GM12864 (cell line): ENCODE data around the gene C3orf18.

Source experiments
- DNase-seq: peaks from one replicate; pipeline ENCODE4 v3.0.0-alpha.2; 2011; ENCODE audit warnings: low read depth
- H3K4me3 ChIP-seq: 2 replicates; pipeline ENCODE4 v1.5.1; 2011; ENCODE audit warnings: mild to moderate bottlenecking, low read depth, low read length, control low read depth
- CTCF ChIP-seq: IDR thresholded peaks from 2 replicates; pipeline ENCODE4 v1.5.1; 2011; ENCODE audit warnings: low read depth, mild to moderate bottlenecking, moderate library complexity, low read length, control low read depth, inconsistent platforms; ENCODE audit errors: missing control alignments

C3orf18 gene

GRCh38 chr3:50611464-50612233, 44.1 kb upstream of the C3orf18 start, which contains the start of gene CISH:
TSS of gene CISH (minus strand) at chr3:50611774. CDS start at chr3:50611650, 124 bp downstream.
- DNase-seq: no peak
- peak within 1 kb of the TSS; percentile 52 for H3K4me3 ChIP-seq
- peak; percentile 65 for TF ChIP-seq CTCF

GRCh38 chr3:50610992-50611463, 43.5 kb upstream of the C3orf18 start:
- peak overlapping the region; percentile 52 for H3K4me3 ChIP-seq
- no peak for DNase-seq
- no peak for TF ChIP-seq CTCF

- TF ChIP-seq CTCF: no peak
- H3K4me3 ChIP-seq: peak overlapping the region; percentile 52
- no peak for DNase-seq
Observed at GRCh38 chr3:50610181-50610971, 42.8 kb upstream of the C3orf18 start.

GRCh38 chr3:50609763-50610085, 42.2 kb upstream of the C3orf18 start:
- no peak overlapping the region for H3K4me3 ChIP-seq
- TF ChIP-seq CTCF: no peak
- no peak for DNase-seq

- DNase-seq: no peak
- no peak for TF ChIP-seq CTCF
- H3K4me3 ChIP-seq: no peak overlapping the region
Observed at GRCh38 chr3:50609071-50609762, 41.7 kb upstream of the C3orf18 start.

- DNase-seq: no peak
- H3K4me3 ChIP-seq: no peak overlapping the region
- no peak for TF ChIP-seq CTCF
Observed at GRCh38 chr3:50608278-50608677, 40.7 kb upstream of the C3orf18 start.
